Muscle of arm (tissue), 12 donors: ENCODE data around the gene CD44. TPM values are rescaled to one million over a fixed set of nuclear protein-coding genes. Genes with fewer than 3 reads are reported as not detected.
"Not testable (repeated sequence)": the region's sequence is repeated elsewhere in the genome, so short reads cannot be mapped to it uniquely, and the experiment has no call there.

ENCODE experiments used
- DNase-seq: peaks from one replicate; pipeline ENCODE4 v3.0.0-alpha.2; 2013
- polyA plus RNA-seq, 12 donors: library from polyadenylated mRNA; unstranded; fragments of 120-200 nt; gene quantifications; one replicate each; pipeline ENCODE4 v1.2.1, GENCODE V29; 2013; ENCODE audit not compliant: insufficient read length in 12 of 12

The CD44 gene
- polyA plus RNA-seq, 12 donors = 104 to 858 (median 184) TPM

DNA sequence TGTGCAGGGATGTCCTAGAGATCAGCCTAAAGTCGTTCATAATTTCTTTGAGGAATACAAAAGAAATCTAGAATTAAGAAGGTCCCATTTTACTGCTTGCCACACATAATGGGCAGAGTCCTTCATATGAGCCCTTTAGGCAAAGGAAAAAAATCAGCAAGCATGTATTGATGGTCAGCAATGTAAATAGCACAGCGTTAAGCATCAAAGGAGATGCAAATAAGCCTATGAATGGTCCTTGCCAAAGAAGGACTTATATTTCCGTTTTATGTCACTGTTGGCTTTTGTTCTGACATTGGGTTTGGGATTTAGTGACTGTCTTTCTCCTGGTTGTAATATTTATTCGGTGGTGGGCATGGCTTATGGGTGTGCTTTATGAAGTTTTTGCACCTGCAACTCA lies 69.8 kb downstream of the CD44 start:
- DNase-seq = no peak

DNA sequence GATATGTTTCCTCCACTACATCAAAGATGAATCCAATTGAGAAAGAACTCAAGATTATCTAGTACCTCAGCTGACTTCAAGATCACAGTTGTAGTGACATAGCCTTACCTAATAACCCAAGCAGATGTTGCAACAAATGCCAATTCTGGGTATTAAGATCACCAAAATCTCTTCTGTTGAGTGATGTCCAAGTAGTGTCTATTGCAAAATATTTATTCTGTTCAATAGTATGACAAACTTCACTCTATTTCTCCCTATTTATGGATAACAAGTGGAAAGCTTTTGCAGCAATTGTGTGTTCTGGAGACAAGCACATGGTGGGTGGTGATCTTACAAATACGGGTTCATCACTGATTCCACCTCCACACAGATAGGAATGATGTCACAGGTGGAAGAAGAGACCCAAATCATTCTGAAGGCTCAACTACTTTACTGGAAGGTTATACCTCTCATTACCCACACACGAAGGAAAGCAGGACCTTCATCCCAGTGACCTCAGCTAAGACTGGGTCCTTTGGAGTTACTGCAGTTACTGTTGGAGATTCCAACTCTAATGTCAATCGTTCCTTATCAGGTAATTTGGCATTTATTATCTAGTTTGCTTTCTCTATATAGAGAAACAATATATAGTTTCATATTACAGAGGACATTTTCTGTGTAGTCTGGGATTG lies 72.0 kb downstream of the CD44 start:
- no peak for DNase-seq

- DNase-seq = no peak
Measured at GRCh38 chr11:35211952-35212351, 73.0 kb downstream of the CD44 start.

DNA sequence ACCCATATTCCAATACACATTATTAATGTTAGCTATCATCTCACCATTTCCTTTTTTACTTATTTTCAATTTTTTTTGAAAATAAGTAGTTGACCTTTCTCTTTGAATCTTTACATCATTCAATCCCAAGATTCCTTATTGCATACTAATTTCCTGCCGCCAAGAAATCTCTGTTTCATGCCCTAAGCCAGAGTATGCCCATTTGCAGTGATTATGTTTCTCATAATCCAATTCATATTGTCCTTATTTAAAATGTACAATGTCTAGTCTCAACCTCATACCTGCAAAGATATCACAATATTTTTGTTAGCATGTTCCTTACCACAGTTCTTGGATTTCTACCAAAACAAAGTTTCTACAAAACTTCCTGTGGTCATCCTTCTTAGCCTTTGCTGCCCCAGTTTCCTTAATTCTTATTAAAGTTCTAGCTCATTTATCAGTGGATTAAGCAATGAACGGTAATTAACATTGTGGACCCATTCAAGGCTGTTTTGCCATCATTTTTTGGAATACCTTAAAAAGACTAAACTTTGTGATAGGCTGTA lies 75.3 kb downstream of the CD44 start:
- no peak for DNase-seq

- no peak for DNase-seq
Measured at GRCh38 chr11:35214792-35215193, 75.8 kb downstream of the CD44 start.

DNA sequence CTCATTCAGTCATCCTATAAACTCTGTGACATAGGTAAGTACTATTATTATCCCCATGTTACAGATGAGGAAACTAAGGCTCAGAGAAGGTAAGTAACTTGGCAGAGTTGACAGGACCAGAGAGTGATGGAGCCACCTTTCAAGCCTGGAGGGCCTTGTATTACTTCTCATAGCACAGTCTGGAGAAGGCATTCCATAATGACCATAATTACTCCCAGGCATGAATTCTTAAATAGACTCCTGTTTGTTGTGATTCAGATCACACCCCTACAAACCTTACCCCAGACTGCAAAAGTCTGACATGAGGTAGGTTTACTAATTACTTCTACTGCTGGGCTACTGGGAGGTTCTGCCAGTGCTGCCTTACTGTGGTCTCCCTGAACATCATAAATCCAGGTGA lies 77.0 kb downstream of the CD44 start:
- no peak for DNase-seq

- DNase-seq = no peak
Measured at GRCh38 chr11:35216962-35217678, 78.1 kb downstream of the CD44 start.

GRCh38 chr11:35218956-35219355 lies 80.0 kb downstream of the CD44 start:
- DNase-seq = no peak

DNA sequence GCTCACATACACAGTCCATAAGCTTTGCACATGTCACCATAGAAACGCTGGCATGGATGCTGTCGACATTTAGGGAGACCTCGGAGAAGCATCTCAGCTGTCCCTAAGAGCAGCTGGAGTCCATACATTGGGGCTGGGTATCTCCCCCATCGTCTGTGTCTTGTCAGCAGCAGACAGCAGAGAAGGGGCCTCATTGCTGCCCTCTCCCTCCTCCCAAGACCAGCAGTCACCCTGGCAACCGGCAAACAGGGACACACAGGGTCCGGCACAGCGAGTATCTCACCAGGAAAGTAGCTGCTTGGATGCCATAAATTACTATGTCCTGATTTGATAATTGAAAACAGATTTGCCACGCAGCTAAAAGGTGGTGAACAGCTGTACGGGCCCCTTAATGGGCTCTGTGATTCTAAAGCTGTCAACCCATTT lies 84.4 kb downstream of the CD44 start:
- peak; percentile 71 for DNase-seq

- DNase-seq = no peak
Measured at GRCh38 chr11:35223991-35224390, 85.0 kb downstream of the CD44 start.

DNA sequence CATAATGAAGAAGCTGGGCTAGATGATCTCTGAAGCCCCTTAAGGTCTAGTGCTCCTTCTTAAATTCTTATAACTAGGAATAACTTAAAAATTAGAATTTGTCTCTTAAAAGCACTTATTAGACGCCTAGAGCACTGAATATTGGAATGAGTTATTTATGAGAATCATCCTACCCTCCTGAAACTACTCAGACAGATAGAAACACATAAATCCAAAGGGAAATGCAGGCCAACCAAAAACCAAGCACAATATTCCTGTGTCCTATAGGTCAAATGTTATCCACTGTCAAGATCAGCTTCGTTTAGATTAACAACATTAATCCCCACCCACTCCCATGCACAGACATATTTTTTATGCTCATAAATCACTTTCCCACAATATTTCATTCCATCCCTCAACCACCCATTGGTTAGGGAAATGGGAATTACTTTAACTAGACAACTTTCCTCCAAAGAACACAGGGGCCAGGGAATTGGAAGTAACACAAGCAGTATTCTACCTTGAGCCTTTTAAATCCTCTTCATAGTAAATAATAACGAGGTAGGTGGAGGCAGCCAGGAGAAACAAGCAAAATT lies 87.1 kb downstream of the CD44 start:
- DNase-seq = no peak

- not testable (repeated sequence) for DNase-seq
Measured at GRCh38 chr11:35226756-35227155, 87.8 kb downstream of the CD44 start.

- no peak for DNase-seq
Measured at GRCh38 chr11:35227576-35228327, 88.8 kb downstream of the CD44 start.

DNA sequence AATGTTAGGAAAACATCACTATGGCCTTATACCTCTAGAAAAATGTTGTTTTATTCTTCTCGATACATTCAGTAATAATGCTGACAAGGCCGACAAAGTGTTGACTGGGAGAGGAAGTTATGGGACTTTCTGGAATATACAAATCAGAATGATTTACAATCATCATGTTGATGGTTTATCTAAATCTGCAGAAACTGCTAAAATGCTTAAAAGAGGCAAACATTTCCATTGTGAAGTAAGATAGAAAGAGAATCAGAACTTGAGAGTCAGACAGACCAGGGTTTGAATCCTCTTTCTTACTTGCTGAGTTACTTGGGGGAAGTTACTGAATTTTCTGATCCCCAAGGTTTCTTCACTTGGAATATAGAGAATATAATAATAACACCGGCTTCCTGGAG lies 89.4 kb downstream of the CD44 start:
- DNase-seq = no peak

- DNase-seq = no peak
Measured at GRCh38 chr11:35230388-35230787, 91.4 kb downstream of the CD44 start.

DNA sequence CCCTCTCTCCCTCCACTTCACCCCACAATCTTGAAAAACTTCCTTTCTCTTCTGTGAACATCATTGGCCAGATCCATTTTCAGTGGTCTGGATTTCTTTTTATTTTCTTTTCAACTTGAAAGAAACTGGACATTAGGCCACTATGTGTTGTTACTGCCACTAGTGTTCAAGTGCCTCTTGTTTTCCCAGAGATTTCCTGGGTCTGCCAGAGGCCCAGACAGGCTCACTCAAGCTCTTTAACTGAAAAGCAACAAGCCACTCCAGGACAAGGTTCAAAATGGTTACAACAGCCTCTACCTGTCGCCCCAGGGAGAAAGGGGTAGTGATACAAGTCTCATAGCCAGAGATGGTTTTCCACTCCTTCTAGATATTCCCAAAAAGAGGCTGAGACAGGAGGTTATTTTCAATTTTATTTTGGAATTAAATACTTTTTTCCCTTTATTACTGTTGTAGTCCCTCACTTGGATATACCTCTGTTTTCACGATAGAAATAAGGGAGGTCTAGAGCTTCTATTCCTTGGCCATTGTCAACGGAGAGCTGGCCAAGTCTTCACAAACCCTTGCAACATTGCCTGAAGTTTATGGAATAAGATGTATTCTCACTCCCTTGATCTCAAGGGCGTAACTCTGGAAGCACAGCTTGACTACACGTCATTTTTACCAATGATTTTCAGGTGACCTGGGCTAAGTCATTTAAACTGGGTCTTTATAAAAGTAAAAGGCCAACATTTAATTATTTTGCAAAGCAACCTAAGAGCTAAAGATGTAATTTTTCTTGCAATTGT lies 92.3 kb downstream of the CD44 start:
- no peak for DNase-seq

DNA sequence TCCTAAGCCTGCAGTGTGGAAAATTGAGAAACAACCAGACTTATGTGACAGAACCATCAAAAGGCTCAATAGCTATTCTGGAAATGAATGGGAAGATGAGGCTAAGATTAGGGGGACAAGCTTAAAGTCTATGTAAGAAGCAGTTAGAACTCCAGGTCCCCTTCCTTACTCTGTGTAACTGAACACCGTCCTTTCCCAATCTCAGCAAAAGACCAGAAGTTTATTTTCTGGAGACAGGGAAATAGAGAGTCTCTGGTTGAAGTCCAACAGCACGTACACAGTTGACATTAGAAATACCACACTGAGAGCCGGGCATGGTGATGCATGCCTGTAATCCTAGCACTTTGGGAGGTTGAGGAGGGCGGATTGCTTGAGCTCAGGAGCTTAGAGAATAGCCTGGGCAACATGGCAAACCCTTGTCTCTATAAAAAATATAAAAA lies 93.9 kb downstream of the CD44 start:
- DNase-seq = no peak

DNA sequence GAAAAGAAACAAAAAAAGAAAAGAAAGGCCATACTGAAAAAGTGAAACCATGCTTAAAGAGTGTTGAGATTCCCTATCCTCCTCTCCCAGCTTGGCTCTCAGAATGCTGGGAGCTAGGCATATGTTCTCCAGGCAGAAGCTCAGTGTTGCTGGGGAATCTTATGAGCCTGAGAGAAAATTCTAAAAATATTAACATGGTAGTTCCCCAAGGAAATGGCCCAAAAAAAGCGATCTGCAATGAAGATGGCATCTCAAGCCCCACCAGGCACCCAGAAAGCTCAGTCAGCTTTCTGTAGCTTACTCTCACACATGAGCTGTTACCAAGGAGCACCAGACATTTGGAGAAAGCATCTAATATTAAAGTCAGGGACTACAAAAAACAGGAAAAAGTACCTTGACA lies 94.5 kb downstream of the CD44 start:
- DNase-seq = no peak

DNA sequence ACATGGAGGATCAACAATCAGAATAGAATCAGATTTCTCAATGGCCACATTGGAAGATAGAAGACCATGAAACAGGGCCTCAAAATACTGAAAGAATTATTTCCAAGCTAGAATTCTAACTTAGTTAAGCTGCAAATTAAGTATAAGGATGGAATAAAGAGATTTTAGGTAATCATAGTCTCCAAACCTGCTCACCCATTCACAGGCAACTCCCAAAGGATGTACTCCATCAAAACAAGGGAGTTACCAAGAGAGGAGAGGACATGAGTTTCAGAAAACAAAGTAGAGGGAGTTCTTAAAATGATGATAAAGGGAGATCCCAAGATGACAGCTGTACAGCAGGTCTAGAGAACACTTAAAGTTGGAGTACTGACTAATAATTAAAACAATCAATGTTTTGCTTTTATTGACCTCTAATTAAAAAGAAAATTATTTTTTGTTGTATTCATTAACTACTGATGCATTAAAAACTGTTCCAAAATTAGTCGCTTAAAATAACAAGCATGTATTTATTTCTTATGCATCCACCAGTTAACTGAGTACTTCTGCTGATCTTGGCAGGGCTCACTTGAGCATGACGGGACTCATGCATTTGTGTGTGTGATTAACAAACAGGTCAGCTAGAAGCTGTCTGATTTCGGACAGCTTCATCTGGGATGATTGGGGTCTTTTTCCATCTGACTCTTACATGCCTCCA lies 95.6 kb downstream of the CD44 start:
- DNase-seq = no peak

DNA sequence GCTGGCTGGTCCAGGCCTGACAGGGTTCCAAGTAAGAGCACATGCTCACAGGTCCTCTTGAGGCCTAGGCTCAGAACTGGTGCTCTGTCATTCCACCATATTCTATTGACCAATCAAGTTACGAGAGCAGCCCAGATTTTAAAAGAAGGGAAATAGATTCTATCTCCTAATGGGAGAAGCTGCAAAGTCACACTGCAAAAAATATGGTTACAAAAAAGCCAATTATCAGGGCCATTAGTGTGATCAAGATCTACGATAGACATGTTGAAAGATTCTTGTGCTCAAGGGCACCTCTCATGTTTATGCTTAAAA lies 96.1 kb downstream of the CD44 start:
- no peak for DNase-seq

- DNase-seq = no peak
Measured at GRCh38 chr11:35235498-35235897, 96.5 kb downstream of the CD44 start.
